Measurements from ENCODE around the gene CXCL17. TPM values are rescaled to one million over a fixed set of nuclear protein-coding genes. Genes with fewer than 3 reads are reported as not detected.
"Not testable (repeated sequence)": the region's sequence is repeated elsewhere in the genome, so short reads cannot be mapped to it uniquely, and the experiment has no call there.

Gene CXCL17
- total RNA-seq, 1 donor from 2014 or later = not detected

DNA sequence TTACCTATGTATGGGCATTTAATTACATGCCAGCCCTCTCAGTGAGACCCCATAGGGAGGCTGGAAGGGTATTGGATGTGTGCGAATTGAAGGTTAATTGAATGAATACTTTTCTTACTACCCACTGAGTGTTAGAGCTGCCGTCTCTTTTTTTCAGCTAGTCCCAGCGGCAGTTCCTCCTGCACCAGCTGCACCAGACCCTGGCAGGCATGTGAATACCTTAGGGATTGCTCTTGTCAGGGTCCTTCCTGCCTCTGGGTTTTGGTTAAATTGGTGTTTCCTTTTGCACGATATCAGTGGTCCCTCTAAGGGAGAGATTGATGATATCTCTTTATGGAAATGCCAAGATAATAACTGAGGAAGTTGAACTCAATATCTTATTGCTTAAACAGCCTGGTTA lies 9.8 kb upstream of the CXCL17 start:
- no peak for DNase-seq
- intact Hi-C loops (cut with micrococcal nuclease) = no loop called here
- no peaks in the 10 kb centered on the region for H3K9me3 Mint-ChIP-seq
- H3K27me3 Mint-ChIP-seq = peaks cover 2% of the 10 kb centered on the region
- peaks cover 22% of the 10 kb centered on the region for H3K4me1 Mint-ChIP-seq
- no peak overlapping the region for H3K27ac Mint-ChIP-seq
- H3K36me3 Mint-ChIP-seq (ENCODE audit: low read depth) = no peaks in the 10 kb centered on the region
- H3K4me3 Mint-ChIP-seq = no peak overlapping the region

DNA sequence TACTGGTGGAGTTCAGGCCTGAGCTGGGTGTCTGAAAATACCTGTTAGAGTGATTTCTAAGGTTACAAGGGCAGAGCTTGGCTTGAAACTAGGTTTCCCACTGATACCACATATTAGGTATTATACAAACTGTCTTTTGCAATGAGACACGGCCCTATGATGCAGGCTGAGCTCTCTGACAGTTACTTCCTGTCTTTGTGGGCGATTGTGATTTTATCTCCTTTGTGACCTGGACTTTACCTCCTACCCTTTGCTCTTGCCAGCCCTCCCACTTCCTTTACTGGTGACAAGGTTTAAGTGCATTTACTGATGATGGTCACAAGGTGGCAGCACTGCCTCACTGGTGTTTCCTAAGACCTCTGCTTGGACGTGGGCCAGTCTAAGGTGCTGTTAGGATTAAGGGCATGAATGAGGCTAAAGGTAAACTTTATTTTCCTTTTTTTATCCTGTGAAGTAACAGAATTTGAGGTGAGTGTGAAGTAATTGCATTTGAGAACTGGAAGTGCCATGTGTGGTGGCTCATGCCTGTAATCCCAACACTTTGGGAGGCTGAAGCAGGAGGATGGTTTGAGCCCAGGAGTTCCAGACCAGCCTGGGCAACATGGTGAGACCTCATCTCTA lies 7.7 kb upstream of the CXCL17 start:
- Mint-ChIP-seq H3K27ac (no peak overlapping the region), H3K36me3 (ENCODE audit: low read depth) (no peaks in the 10 kb centered on the region), H3K27me3 (peaks cover 2% of the 10 kb centered on the region), H3K9me3 (no peaks in the 10 kb centered on the region), H3K4me3 (no peak overlapping the region), H3K4me1 (peaks cover 15% of the 10 kb centered on the region)
- DNase-seq = peak; percentile 93
- intact Hi-C loops (cut with micrococcal nuclease) = loop anchor here (1.0 kb wide), 4 partner anchors 12 to 79 kb away; no protein-coding TSS in a partner anchor

DNA sequence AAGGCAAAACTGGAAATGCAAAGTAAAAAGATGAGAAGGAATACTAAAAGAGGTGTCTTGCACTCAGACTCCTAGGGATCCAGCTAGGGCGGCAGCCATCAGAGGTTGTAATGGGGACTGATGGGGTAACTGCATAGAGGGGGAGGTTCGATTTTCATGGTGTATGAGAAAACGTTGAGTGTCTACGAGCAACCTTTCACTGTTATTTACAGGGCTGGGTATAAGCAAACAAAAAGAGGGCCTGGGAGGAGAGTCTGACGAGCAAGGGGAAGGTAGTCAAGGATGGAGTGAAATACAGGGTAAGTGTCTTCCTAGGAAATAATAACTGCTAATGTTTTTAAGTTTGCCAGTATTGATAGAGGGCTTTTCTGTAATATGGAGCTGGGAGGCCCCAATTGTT lies 5.6 kb upstream of the CXCL17 start:
- H3K27ac Mint-ChIP-seq; H3K27me3 Mint-ChIP-seq; H3K4me1 Mint-ChIP-seq; H3K4me3 Mint-ChIP-seq; intact Hi-C loops (cut with micrococcal nuclease); H3K9me3 Mint-ChIP-seq; DNase-seq; H3K36me3 Mint-ChIP-seq (ENCODE audit: low read depth): not testable (repeated sequence)

DNA sequence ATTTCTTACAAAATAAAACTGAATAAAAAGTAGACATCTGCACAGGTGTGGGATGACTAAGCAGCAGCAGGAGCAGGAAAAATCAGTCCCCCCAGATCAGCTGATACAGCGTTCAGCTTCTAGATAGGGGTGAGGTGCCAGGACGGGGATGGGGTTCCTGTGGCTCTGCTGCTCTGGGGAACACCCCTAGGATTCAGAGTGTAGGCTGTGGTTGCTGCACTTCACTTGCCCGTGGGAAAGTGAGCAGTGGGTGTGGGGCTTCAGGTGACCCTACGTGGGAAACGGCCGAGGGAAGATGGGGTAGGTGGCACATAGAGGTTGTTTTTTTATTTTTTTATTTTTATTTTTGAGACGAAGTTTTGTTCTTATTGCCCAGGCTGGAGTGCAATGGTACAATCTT lies 3.2 kb upstream of the CXCL17 start:
- Mint-ChIP-seq H3K4me3 (no peak overlapping the region), H3K27ac (no peak overlapping the region), H3K9me3 (no peaks in the 10 kb centered on the region), H3K4me1 (peaks cover 5% of the 10 kb centered on the region), H3K27me3 (peaks cover 2% of the 10 kb centered on the region), H3K36me3 (ENCODE audit: low read depth) (no peaks in the 10 kb centered on the region)
- no peak for DNase-seq
- intact Hi-C loops (cut with micrococcal nuclease) = no loop called here

DNA sequence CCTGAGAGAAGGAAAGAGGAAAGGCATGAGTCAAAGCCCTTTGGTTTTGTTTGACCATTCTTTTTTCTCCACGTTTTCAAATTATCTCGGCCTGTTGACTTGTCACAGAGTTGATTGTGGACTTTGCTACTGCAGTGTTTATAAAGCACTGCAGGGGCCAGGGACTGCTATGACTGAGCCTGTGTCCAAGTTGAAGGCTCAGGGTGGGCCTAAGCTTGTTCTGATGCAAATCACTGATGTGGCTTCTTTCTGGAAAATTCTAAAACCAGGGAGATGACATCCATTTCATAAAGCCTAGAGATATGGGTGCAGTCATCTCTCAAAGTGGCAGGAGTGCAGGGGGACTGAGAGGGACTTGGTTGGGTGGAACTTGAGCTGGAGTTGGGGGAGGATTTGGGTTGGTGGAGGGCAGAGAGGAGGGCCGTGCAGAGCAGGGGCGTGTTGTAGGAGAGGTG lies 1.2 kb upstream of the CXCL17 start:
- Mint-ChIP-seq H3K4me1 (peaks cover 14% of the 10 kb centered on the region), H3K4me3 (no peak overlapping the region), H3K27ac (no peak overlapping the region), H3K9me3 (no peaks in the 10 kb centered on the region), H3K36me3 (ENCODE audit: low read depth) (no peaks in the 10 kb centered on the region), H3K27me3 (peaks cover 2% of the 10 kb centered on the region)
- intact Hi-C loops (cut with micrococcal nuclease) = no loop called here
- no peak for DNase-seq

DNA sequence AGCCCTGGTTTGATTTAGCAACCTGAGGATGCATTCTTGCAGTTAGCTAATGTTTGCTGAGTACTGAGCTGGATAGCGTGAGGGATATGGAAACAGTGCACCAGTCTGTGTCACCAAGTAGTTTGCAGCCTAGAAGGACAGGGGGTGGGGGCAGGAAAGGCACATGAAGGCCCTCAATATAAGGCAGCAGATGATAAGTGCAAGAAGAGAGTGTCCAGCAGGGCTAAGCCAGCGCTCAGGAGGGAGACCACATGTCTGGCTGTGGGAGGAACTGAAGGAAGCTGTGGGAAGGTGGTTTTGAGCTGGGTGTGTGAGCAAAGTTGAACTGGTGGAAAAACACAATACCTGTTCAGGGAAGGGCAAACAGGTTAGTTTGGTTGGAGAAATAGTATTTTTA lies 1.7 kb downstream of the CXCL17 start:
- H3K9me3 Mint-ChIP-seq = no peaks in the 10 kb centered on the region
- peak overlapping the region; percentile 47 for H3K4me3 Mint-ChIP-seq
- peaks cover 4% of the 10 kb centered on the region for H3K27me3 Mint-ChIP-seq
- no peaks in the 10 kb centered on the region for H3K36me3 Mint-ChIP-seq (ENCODE audit: low read depth)
- peak overlapping the region; percentile 0 for H3K27ac Mint-ChIP-seq
- DNase-seq = peak; percentile 65
- peaks cover 19% of the 10 kb centered on the region for H3K4me1 Mint-ChIP-seq
- intact Hi-C loops (cut with micrococcal nuclease) = no loop called here

DNA sequence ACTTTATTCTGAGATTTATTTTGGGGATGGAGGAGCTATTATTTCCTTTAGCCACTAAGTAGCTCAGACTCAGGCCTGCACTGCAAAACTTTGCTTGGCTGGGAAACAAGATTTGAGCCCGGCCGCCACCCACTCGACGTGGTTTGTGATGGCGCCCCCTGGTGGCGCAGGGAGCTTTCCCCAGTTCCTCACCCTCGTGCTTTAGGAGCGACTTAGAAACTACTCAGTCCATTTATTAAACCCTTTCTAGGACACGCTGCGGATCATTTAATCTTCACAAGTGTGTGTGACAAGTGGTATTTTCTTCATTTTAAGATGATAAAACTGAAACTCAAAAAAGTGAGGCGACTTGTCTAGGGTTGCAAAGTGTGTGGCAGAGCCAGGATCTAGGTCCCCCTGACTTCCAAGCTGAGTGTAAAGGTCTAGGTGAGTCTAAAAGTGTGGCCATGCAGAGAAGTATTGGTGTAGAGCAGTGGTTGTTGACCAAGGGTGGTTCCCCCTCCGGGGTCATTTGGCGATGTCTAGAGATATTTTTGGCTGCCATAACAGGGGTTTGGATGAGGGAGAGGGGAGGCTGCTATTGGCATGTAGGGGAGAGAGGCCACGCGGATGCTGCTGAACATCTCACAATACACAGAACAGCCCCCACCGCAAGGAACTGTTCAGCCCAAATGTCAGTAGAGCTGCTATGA lies 2.2 kb downstream of the CXCL17 start:
- peak; percentile 94 for DNase-seq
- Mint-ChIP-seq H3K36me3 (ENCODE audit: low read depth) (no peaks in the 10 kb centered on the region), H3K4me1 (peaks cover 19% of the 10 kb centered on the region), H3K4me3 (peak overlapping the region; percentile 47), H3K27me3 (peaks cover 5% of the 10 kb centered on the region), H3K27ac (no peak overlapping the region), H3K9me3 (no peaks in the 10 kb centered on the region)
- intact Hi-C loops (cut with micrococcal nuclease) = no loop called here

DNA sequence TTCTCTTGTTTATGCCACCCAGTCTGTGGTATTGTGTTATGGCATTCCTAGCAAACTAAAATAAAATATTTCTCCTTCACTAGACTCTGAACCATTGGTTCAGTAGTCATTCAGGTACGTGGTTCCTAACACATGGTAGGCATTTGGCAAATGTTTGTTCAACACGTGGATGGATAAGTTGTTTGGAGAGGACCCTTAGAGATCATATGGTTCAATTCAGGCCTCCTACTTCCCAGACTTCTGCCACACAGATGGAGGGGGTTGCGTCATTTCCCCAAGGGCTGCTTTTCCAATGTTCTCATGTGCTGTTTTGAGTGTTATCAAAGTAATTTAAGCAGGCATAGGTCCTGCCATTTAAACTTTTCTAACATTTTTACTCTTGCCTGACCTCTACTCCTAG lies 6.7 kb downstream of the CXCL17 start:
- Mint-ChIP-seq H3K4me3 (no peak overlapping the region), H3K9me3 (no peaks in the 10 kb centered on the region), H3K4me1 (peaks cover 14% of the 10 kb centered on the region), H3K27ac (no peak overlapping the region), H3K36me3 (ENCODE audit: low read depth) (no peaks in the 10 kb centered on the region), H3K27me3 (peaks cover 7% of the 10 kb centered on the region)
- no peak for DNase-seq
- intact Hi-C loops (cut with micrococcal nuclease) = no loop called here

DNA sequence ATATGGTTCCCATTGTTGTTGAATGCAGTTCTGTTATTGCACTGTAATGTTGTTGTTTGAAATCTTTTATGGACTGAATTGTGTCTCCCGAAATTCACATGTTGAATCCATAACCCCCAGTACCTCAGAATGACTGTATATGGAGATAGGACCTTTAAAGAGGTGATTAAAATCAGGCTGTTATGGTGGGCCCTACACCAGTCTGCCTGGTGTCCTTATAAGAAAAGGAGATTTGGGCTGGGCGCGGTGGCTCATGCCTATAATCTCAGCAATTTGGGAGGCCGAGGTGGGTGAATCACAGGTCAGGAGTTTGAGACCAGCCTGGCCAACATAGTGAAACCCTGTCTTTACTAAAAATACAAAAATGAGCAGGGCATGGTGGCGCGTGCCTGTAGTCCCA lies 7.4 kb downstream of the CXCL17 start:
- H3K27me3 Mint-ChIP-seq = peaks cover 7% of the 10 kb centered on the region
- H3K4me3 Mint-ChIP-seq = no peak overlapping the region
- DNase-seq = no peak
- no peaks in the 10 kb centered on the region for H3K36me3 Mint-ChIP-seq (ENCODE audit: low read depth)
- intact Hi-C loops (cut with micrococcal nuclease) = no loop called here
- no peak overlapping the region for H3K27ac Mint-ChIP-seq
- H3K4me1 Mint-ChIP-seq = peaks cover 7% of the 10 kb centered on the region
- H3K9me3 Mint-ChIP-seq = no peaks in the 10 kb centered on the region

DNA sequence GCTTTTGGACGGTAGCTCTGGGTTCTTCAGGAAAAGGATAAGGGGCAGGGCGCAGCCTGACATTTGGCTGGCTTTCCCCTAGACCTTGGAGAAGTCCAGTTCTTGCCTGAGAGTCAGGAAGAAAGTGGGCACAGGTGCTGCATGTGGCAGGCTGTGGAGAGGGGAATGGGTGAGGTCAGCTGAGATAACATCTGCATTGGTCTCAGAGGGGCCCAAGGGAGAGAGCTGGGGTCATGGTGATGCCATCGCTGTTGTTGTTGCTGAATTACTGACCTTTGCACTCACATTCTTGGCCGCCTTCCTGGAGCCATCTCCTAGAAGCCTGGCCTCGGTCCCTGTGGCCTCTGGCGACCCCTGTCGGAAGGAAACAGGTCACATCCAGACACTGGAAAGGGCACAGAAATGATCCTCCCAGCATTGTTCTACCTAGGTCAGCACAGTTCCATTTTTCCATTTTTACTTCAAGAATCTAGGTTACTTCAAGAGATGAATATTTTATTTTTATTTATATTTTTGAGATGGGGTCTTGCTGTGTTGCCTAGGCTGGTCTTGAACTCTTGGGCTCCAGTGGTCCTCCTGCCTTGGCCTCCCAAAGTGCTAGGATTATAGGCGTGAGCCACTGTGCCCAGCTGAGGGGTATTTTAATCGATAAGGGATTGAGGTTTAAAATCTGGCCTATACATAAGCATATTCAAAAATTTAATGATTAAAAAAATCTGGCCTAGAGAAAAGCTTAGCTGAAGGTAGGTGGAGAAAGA lies 9.1 kb downstream of the CXCL17 start:
- DNase-seq = peak; percentile 89
- Mint-ChIP-seq H3K4me3 (no peak overlapping the region), H3K9me3 (no peaks in the 10 kb centered on the region), H3K4me1 (peaks cover 4% of the 10 kb centered on the region), H3K27ac (no peak overlapping the region), H3K36me3 (ENCODE audit: low read depth) (no peaks in the 10 kb centered on the region), H3K27me3 (peaks cover 7% of the 10 kb centered on the region)
- intact Hi-C loops (cut with micrococcal nuclease) = loop anchor here (1.0 kb wide), 1 partner anchor 10 kb away; no protein-coding TSS in a partner anchor

DNA sequence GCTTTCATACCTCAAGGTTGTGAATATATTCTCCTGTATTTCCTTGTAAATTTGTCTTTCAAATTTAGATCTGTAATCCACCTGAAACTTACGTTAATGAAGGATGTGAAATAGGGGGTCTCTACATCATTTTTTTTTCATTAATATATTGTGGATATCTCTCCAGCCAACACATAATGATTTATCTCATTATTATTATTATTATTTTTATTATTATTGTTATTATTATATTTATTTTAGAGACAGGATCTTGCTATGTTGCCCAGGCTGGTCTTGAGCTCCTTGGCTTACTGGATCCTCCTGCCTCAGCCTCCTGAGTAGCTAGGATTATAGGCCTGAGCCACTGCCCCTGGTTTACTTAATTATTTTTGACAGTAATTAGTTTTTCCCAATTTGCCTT lies 11.3 kb downstream of the CXCL17 start:
- Mint-ChIP-seq H3K4me1 (no peaks in the 10 kb centered on the region), H3K9me3 (no peaks in the 10 kb centered on the region), H3K36me3 (ENCODE audit: low read depth) (no peaks in the 10 kb centered on the region), H3K27ac (no peak overlapping the region), H3K4me3 (no peak overlapping the region), H3K27me3 (peaks cover 7% of the 10 kb centered on the region)
- DNase-seq = no peak
- intact Hi-C loops (cut with micrococcal nuclease) = no loop called here

DNA sequence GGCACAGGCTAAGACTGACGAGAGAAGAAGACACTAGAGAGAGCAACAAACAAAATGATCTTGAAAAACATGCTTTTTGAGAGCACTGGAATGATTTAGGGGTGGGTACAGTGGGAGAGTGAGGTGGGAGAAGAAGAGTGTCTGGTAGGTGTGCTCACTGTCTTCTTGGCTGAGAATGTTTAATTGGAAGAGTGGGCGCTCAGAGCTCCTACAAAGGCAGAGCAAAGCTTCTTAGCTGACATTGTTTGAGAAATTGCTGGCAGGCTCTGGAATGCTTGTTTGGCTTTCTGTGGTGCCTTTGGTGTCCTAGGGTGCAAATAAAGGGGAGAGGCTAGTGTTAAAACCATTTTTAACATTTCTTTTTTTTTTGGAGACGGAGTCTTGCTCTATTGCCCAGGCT lies 14.1 kb downstream of the CXCL17 start:
- Mint-ChIP-seq H3K36me3 (ENCODE audit: low read depth) (no peaks in the 10 kb centered on the region), H3K9me3 (no peaks in the 10 kb centered on the region), H3K4me1 (peaks cover 5% of the 10 kb centered on the region), H3K27ac (no peak overlapping the region), H3K27me3 (peaks cover 2% of the 10 kb centered on the region), H3K4me3 (no peak overlapping the region)
- intact Hi-C loops (cut with micrococcal nuclease) = loop anchor here (10.0 kb wide), 1 partner anchor 294 kb away; the partner anchor contains the start of gene POU2F2
- DNase-seq = no peak

DNA sequence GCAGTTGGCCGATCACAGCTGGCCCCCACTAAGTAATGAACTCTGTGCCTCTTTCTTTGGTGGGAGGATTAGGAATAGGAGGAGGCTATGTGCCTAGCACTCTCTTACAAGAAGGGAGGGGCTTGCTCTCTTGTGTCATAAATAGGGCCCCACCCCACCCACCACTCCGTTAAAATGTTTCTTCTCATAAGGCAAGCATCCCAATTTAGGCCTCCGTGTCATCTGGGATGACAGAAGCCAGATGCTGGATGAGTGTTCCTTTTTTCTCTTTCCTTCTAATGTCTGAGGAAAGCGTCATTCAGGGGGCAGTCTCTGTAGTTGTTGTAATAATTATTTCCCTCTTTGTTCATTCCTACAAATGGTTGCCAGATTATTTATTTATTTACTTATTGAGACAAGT lies 15.4 kb downstream of the CXCL17 start, which contains the start of gene LIPE:
TSS of gene LIPE (minus strand) at position 76 of the 400 bp plus-strand sequence. CDS start 239 bp downstream, outside the sequence.
- Mint-ChIP-seq H3K4me1 (peaks cover 11% of the 10 kb centered on the region), H3K27me3 (no peaks in the 10 kb centered on the region), H3K4me3 (no peak within 1 kb of the TSS), H3K9me3 (no peaks in the 10 kb centered on the region), H3K27ac (no peak within 1 kb of the TSS), H3K36me3 (ENCODE audit: low read depth) (no peaks in the 10 kb centered on the region)
- intact Hi-C loops (cut with micrococcal nuclease) = loop anchor here (10.0 kb wide), 1 partner anchor 293 kb away; the partner anchor contains the start of gene POU2F2
- no peak for DNase-seq

DNA sequence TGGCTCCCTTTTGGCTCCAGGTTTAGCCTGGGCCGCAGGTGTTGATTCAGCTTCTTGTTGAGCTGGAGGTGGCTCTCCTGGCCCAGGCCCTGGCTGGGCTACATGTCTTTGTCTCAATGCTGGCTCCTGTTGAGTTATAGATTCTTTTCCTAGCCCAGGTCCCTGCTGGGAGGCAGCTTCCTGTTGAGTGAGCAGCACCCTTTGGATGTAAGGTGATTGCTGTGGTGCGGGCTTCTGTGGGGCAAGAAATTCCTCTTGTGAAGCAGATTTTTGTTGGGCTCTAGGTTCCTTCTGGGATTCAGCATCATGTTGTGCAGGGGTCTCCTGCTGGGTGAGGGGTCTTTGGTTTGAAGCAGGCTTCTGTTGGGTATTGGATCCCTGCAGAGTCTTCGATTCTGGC lies 16.1 kb downstream of the CXCL17 start:
- H3K27me3 Mint-ChIP-seq = no peaks in the 10 kb centered on the region
- no peaks in the 10 kb centered on the region for H3K9me3 Mint-ChIP-seq
- no peaks in the 10 kb centered on the region for H3K36me3 Mint-ChIP-seq (ENCODE audit: low read depth)
- H3K4me1 Mint-ChIP-seq = peaks cover 16% of the 10 kb centered on the region
- intact Hi-C loops (cut with micrococcal nuclease) = loop anchor here (10.0 kb wide), 1 partner anchor 292 kb away; the partner anchor contains the start of gene POU2F2
- no peak overlapping the region for H3K4me3 Mint-ChIP-seq
- no peak overlapping the region for H3K27ac Mint-ChIP-seq
- no peak for DNase-seq
